GM12878 (cell line): ENCODE results near the gene PGAM2. TPM values are rescaled to one million over a fixed set of nuclear protein-coding genes. Genes with fewer than 3 reads are reported as not detected.

Source experiments
- BRCA1 ChIP-seq: IDR thresholded peaks from 2 replicates; pipeline ENCODE4 v1.6.1; 2011; ENCODE audit warnings: low read depth, low read length, improper control_type of control experiment
- CBFB ChIP-seq: IDR thresholded peaks from 2 replicates; pipeline ENCODE4 v1.6.1; 2016; ENCODE audit warnings: antibody characterized with exemption, low read depth
- CBX5 ChIP-seq: sonication (generic); IDR thresholded peaks from 2 replicates; pipeline ENCODE4 v1.6.1; 2016; ENCODE audit warnings: low read depth, moderate library complexity, mild to moderate bottlenecking, inconsistent platforms
- CEBPB ChIP-seq, 2 experiments: fragments of 150-350 bp in 1 of 2; IDR thresholded peaks; 2 replicates each; pipeline ENCODE4 v1.6.1; 2012 to 2014; ENCODE audit warnings: low read depth in 2 of 2, low read length in 2 of 2, borderline replicate concordance in 1 of 2, inconsistent platforms in 1 of 2
- EGR1 ChIP-seq, 2 experiments: IDR thresholded peaks; 1 replicate in 1 of 2; 2 replicates in 1 of 2; pipeline ENCODE4 v1.6.1; 2011 to 2012; ENCODE audit warnings: low read depth in 2 of 2, low read length in 2 of 2, borderline replicate concordance in 1 of 2, mild to moderate bottlenecking in 1 of 2, moderate library complexity in 1 of 2
- EZH2 ChIP-seq: IDR thresholded peaks from 2 replicates; pipeline ENCODE4 v1.6.1; 2012; ENCODE audit warnings: low read depth, mild to moderate bottlenecking, control low read depth, inconsistent platforms, low read length, borderline replicate concordance; ENCODE audit not compliant: control insufficient read depth
- FOXK2 ChIP-seq: fragments of 450-650 bp; IDR thresholded peaks from 2 replicates; pipeline ENCODE4 v1.6.1; 2017; ENCODE audit warnings: mild to moderate bottlenecking, moderate library complexity
- FOXM1 ChIP-seq: IDR thresholded peaks from 2 replicates; pipeline ENCODE4 v1.6.1; 2012; ENCODE audit warnings: low read depth, mild to moderate bottlenecking, inconsistent platforms, low read length, moderate library complexity
- HDAC2 ChIP-seq: fragments of 200-600 bp; sonication (generic); IDR thresholded peaks from 2 replicates; pipeline ENCODE4 v1.6.1; 2017
- HDGF ChIP-seq: fragments of 450-650 bp; IDR thresholded peaks from 2 replicates; pipeline ENCODE4 v1.6.1; 2016; ENCODE audit warnings: antibody characterized with exemption
- JUNB ChIP-seq: IDR thresholded peaks from 2 replicates; pipeline ENCODE4 v1.6.1; 2016; ENCODE audit warnings: antibody characterized with exemption, mild to moderate bottlenecking
- MEF2B ChIP-seq: fragments of 450-650 bp; IDR thresholded peaks from 2 replicates; pipeline ENCODE4 v1.6.1; 2018; ENCODE audit warnings: mild to moderate bottlenecking, moderate library complexity; ENCODE audit not compliant: partially characterized antibody, poor library complexity, severe bottlenecking
- MYC ChIP-seq: IDR thresholded peaks from 2 replicates; pipeline ENCODE4 v1.6.1; 2011; ENCODE audit warnings: mild to moderate bottlenecking, low read length, moderate library complexity, inconsistent platforms; ENCODE audit not compliant: insufficient read depth, insufficient replicate concordance, insufficient read length, severe bottlenecking
- NR2C2 ChIP-seq: IDR thresholded peaks from 2 replicates; pipeline ENCODE4 v1.6.1; 2011; ENCODE audit warnings: borderline replicate concordance, low read depth; ENCODE audit not compliant: control insufficient read depth, insufficient read length
- NR2F1 ChIP-seq: fragments of 450-650 bp; conservative IDR thresholded peaks from 2 replicates; pipeline ENCODE4 v1.6.1; 2017; ENCODE audit warnings: mild to moderate bottlenecking
- RAD21 ChIP-seq: IDR thresholded peaks from 2 replicates; pipeline ENCODE4 v1.6.1; 2011; ENCODE audit warnings: mild to moderate bottlenecking, low read depth, low read length, moderate library complexity; ENCODE audit not compliant: insufficient read depth
- RAD51 ChIP-seq: fragments of 450-650 bp; IDR thresholded peaks from 2 replicates; pipeline ENCODE4 v1.6.1; 2016; ENCODE audit warnings: moderate library complexity, mild to moderate bottlenecking, inconsistent platforms
- RCOR1 ChIP-seq: conservative IDR thresholded peaks from 2 replicates; pipeline ENCODE4 v1.6.1; 2012; ENCODE audit warnings: low read depth, low read length, improper control_type of control experiment
- RFX5 ChIP-seq: IDR thresholded peaks from 2 replicates; pipeline ENCODE4 v1.6.1; 2011; ENCODE audit warnings: low read depth, low read length, improper control_type of control experiment
- SIX5 ChIP-seq: IDR thresholded peaks from 2 replicates; pipeline ENCODE4 v1.6.1; 2011; ENCODE audit warnings: mild to moderate bottlenecking, low read depth, low read length, moderate library complexity; ENCODE audit not compliant: severe bottlenecking
- SMC3 ChIP-seq: IDR thresholded peaks from 2 replicates; pipeline ENCODE4 v1.6.1; 2011; ENCODE audit warnings: low read length, improper control_type of control experiment, borderline replicate concordance
- SREBF1 ChIP-seq: IDR thresholded peaks from 2 replicates; pipeline ENCODE4 v1.6.1; 2012; ENCODE audit warnings: mild to moderate bottlenecking, low read length
- SRF ChIP-seq, 2 experiments: IDR thresholded peaks; 2 replicates each; pipeline ENCODE4 v1.6.1; 2011; ENCODE audit warnings: low read depth in 2 of 2, low read length in 2 of 2, mild to moderate bottlenecking in 1 of 2, moderate library complexity in 1 of 2
- STAT1 ChIP-seq: fragments of 450-650 bp; conservative IDR thresholded peaks from 2 replicates; pipeline ENCODE4 v1.6.1; 2014; ENCODE audit warnings: antibody characterized with exemption, mild to moderate bottlenecking
- ZBED1 ChIP-seq: IDR thresholded peaks from 2 replicates; pipeline ENCODE4 v1.6.1; 2016; ENCODE audit warnings: borderline replicate concordance
- ZNF207 ChIP-seq: fragments of 450-650 bp; IDR thresholded peaks from 2 replicates; pipeline ENCODE4 v1.6.1; 2014; ENCODE audit warnings: antibody characterized with exemption, mild to moderate bottlenecking, borderline replicate concordance
- polyA plus RNA-seq, 11 experiments: library from polyadenylated mRNA; depleted of rRNA in 4 of 11; unstranded in 6 of 11; stranded (reverse) in 5 of 11; fragments of >200 nt; fragmentation: Nextera tagmentation in 4 of 11; fragmentation: Illumina TruSeq in 1 of 11; extraction: Ambion mirVana in 4 of 11; extraction: Trizol in 1 of 11; gene quantifications; 1 replicate in 1 of 11; 2 replicates in 10 of 11; pipeline versions ENCODE4 v1.2.1 to v1.2.3, GENCODE V29; 2011 to 2016; ENCODE audit warnings: inconsistent platforms in 2 of 11, missing spikeins in 2 of 11, low read depth in 1 of 11
- total RNA-seq, 4 experiments: library from RNA; depleted of rRNA in 3 of 4; stranded (reverse); fragments of >200 nt in 3 of 4; fragmentation: Illumina TruSeq in 1 of 4; extraction: Trizol in 1 of 4; gene quantifications; 2 replicates each; pipeline versions ENCODE4 v1.2.1 to v1.2.3, GENCODE V29; 2013 to 2021
- TF ChIP-seq, protein P1 (sequence below): fragments of 450-650 bp; IDR thresholded peaks from 2 replicates; pipeline ENCODE4 v1.6.1; 2014; ENCODE audit warnings: mild to moderate bottlenecking
- TF ChIP-seq, protein P2 (sequence below): IDR thresholded peaks from 2 replicates; pipeline ENCODE4 v1.6.1; 2011; ENCODE audit warnings: borderline replicate concordance, low read depth, mild to moderate bottlenecking, moderate library complexity, low read length; ENCODE audit not compliant: insufficient read depth, poor library complexity, severe bottlenecking
- TF ChIP-seq, protein P3 (sequence below): fragments of 450-650 bp; IDR thresholded peaks from 2 replicates; pipeline ENCODE4 v1.6.1; 2017; ENCODE audit warnings: antibody characterized with exemption, mild to moderate bottlenecking, moderate library complexity

PGAM2 gene
- total and polyA plus RNA-seq, 10 of the 15 experiments (the other 5 are each of a cell fraction or from before 2014, with no cell fraction given), result not detected

DNA sequence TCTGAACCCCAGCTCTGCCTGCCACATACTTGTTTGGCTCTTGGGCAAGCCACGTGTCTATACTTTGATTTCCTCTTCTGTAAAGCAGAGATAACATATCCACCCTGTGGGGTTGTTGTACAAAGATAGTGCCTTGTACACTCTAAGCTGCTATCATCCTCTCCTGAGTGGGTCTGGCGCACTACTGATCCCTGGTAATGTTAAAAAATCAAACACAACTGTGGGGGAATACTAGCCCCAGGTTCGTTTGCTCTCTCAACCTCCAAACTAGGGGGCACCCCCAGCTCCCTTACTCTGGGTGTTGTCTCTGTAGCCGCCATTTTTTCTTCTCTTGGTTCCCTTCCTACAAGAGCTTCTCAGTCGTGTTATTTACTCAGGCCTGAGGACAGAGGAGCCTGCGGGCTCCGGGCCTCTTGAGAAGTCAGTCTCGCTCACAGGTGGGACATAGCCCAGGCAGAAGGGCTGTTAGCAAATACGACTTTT is 15.9 kb upstream of the PGAM2 start (continued):
- no peak for TF ChIP-seq BRCA1
- TF ChIP-seq HDGF, result no peak
- TF ChIP-seq CBFB, result no peak; the same call in 1 of the 2 replicates
- TF ChIP-seq RAD51, result peak; percentile 50; the same call in 1 of the 2 replicates
- peak; percentile 10; the same call in 1 of the 2 replicates for TF ChIP-seq RAD21
- no peak for TF ChIP-seq RFX5
- no peak for TF ChIP-seq NR2C2
- no peak for TF ChIP-seq EGR1 (IDR thresholded peaks at IDR 0.05; ENCODE audit: borderline replicate concordance in 1 of 2, low read depth in 2 of 2, low read length in 2 of 2)
- no peak; the same call in 1 of the 2 replicates for TF ChIP-seq ZNF207
- TF ChIP-seq STAT1, result no peak
- TF ChIP-seq FOXM1, result no peak
- TF ChIP-seq SMC3, result no peak
- TF ChIP-seq, protein P1, sequence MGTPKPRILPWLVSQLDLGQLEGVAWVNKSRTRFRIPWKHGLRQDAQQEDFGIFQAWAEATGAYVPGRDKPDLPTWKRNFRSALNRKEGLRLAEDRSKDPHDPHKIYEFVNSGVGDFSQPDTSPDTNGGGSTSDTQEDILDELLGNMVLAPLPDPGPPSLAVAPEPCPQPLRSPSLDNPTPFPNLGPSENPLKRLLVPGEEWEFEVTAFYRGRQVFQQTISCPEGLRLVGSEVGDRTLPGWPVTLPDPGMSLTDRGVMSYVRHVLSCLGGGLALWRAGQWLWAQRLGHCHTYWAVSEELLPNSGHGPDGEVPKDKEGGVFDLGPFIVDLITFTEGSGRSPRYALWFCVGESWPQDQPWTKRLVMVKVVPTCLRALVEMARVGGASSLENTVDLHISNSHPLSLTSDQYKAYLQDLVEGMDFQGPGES, result no peak
- no peak for TF ChIP-seq ZBED1
- TF ChIP-seq, protein P2, sequence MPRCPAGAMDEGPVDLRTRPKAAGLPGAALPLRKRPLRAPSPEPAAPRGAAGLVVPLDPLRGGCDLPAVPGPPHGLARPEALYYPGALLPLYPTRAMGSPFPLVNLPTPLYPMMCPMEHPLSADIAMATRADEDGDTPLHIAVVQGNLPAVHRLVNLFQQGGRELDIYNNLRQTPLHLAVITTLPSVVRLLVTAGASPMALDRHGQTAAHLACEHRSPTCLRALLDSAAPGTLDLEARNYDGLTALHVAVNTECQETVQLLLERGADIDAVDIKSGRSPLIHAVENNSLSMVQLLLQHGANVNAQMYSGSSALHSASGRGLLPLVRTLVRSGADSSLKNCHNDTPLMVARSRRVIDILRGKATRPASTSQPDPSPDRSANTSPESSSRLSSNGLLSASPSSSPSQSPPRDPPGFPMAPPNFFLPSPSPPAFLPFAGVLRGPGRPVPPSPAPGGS, result no peak
- TF ChIP-seq SRF (IDR thresholded peaks at IDR 0.05; ENCODE audit: low read depth in 2 of 2, low read length in 2 of 2), result no peak
- no peak for TF ChIP-seq FOXK2
- no peak for TF ChIP-seq EZH2
- no peak for TF ChIP-seq SREBF1
- TF ChIP-seq CEBPB (IDR thresholded peaks at IDR 0.05; ENCODE audit: borderline replicate concordance in 1 of 2, low read depth in 2 of 2, low read length in 2 of 2), result no peak
- TF ChIP-seq HDAC2, result no peak
- TF ChIP-seq, protein P3, sequence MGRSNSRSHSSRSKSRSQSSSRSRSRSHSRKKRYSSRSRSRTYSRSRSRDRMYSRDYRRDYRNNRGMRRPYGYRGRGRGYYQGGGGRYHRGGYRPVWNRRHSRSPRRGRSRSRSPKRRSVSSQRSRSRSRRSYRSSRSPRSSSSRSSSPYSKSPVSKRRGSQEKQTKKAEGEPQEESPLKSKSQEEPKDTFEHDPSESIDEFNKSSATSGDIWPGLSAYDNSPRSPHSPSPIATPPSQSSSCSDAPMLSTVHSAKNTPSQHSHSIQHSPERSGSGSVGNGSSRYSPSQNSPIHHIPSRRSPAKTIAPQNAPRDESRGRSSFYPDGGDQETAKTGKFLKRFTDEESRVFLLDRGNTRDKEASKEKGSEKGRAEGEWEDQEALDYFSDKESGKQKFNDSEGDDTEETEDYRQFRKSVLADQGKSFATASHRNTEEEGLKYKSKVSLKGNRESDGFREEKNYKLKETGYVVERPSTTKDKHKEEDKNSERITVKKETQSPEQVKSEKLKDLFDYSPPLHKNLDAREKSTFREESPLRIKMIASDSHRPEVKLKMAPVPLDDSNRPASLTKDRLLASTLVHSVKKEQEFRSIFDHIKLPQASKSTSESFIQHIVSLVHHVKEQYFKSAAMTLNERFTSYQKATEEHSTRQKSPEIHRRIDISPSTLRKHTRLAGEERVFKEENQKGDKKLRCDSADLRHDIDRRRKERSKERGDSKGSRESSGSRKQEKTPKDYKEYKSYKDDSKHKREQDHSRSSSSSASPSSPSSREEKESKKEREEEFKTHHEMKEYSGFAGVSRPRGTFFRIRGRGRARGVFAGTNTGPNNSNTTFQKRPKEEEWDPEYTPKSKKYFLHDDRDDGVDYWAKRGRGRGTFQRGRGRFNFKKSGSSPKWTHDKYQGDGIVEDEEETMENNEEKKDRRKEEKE, result no peak
- no peak for TF ChIP-seq JUNB
- TF ChIP-seq CBX5, result no peak
- TF ChIP-seq NR2F1, result no peak
- TF ChIP-seq SIX5, result no peak
- TF ChIP-seq MYC, result no peak
- TF ChIP-seq RCOR1, result no peak
- no peak for TF ChIP-seq MEF2B
